ENCODE measurements around the gene VPS26A.

- TF ChIP-seq, protein P1, sequence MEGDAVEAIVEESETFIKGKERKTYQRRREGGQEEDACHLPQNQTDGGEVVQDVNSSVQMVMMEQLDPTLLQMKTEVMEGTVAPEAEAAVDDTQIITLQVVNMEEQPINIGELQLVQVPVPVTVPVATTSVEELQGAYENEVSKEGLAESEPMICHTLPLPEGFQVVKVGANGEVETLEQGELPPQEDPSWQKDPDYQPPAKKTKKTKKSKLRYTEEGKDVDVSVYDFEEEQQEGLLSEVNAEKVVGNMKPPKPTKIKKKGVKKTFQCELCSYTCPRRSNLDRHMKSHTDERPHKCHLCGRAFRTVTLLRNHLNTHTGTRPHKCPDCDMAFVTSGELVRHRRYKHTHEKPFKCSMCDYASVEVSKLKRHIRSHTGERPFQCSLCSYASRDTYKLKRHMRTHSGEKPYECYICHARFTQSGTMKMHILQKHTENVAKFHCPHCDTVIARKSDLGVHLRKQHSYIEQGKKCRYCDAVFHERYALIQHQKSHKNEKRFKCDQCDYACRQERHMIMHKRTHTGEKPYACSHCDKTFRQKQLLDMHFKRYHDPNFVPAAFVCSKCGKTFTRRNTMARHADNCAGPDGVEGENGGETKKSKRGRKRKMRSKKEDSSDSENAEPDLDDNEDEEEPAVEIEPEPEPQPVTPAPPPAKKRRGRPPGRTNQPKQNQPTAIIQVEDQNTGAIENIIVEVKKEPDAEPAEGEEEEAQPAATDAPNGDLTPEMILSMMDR (conservative IDR thresholded peaks at IDR 0.05; ENCODE audit: low read depth in 2 of 2), result no peak
- no peak for TF ChIP-seq POLR2AphosphoS5 (IDR thresholded peaks at IDR 0.05; ENCODE audit: low read depth)
These were observed 49.4 kb upstream of the VPS26A start for GRCh38 chr10:69074532-69074931.

Measured in GM23338 (cell line).